Adrenal gland (tissue), 12 donors: ENCODE data around the gene DEFB131A. TPM values are rescaled to one million over a fixed set of nuclear protein-coding genes. Genes with fewer than 3 reads are reported as not detected.
"Not testable (repeated sequence)": the region's sequence is repeated elsewhere in the genome, so short reads cannot be mapped to it uniquely, and the experiment has no call there.

Experiments
- DNase-seq, 7 donors: peaks; one replicate each; pipeline ENCODE4 v3.0.0-alpha.2; 2019 to 2020
- H3K27ac ChIP-seq, 5 donors: fragments of 200-600 bp; sonication (generic) in 4 of 5; 1 replicate in 3 of 5; 2 replicates in 2 of 5; pipeline versions ENCODE4 v1.5.1 to v1.8.0; 2016 to 2020; ENCODE audit warnings: mild to moderate bottlenecking in 1 of 5
- H3K27me3 ChIP-seq: fragments of 200-600 bp; 2 replicates; pipeline ENCODE4 v1.8.0; 2021
- H3K36me3 ChIP-seq, 2 donors: fragments of 200-600 bp; replicated peaks in 1 of 2; 1 replicate in 1 of 2; 2 replicates in 1 of 2; pipeline versions ENCODE4 v1.5.1 to v1.8.0; 2018 to 2022
- H3K4me1 ChIP-seq, 2 donors: fragments of 200-600 bp; replicated peaks in 1 of 2; 1 replicate in 1 of 2; 2 replicates in 1 of 2; pipeline versions ENCODE4 v1.5.1 to v1.8.0; 2018 to 2021
- H3K4me3 ChIP-seq, 4 donors: fragments of 200-600 bp; sonication (generic) in 3 of 4; one replicate each; pipeline ENCODE4 v1.5.1; 2016 to 2018
- H3K9me3 ChIP-seq, 3 donors: fragments of 200-600 bp; sonication (generic) in 1 of 3; replicated peaks in 1 of 3; 1 replicate in 2 of 3; 2 replicates in 1 of 3; pipeline versions ENCODE4 v1.5.1 to v1.8.0; 2016 to 2021
- WGBS, 4 donors: extraction: QIAGEN DNeasy Blood & Tissue Kit in 2 of 4; methylation state at CpG; one replicate each; pipeline versions ENCODE4 v1.1.5 to v1.1.7; 2013 to 2017; 5-methylcytosine and 5-hydroxymethylcytosine counted together
- intact Hi-C, 2 donors: fragments of 100-400 bp; cut with DNase I; formaldehyde crosslinking; loops; one replicate each; pipeline versions ENCODE4 v1.14.1 to v1.15.0; 2022 to 2023
- polyA plus RNA-seq, 3 donors: library from polyadenylated mRNA; stranded (reverse); fragments of 200-250 nt in 2 of 3; fragments of 350-450 nt in 1 of 3; fragmentation: Illumina TruSeq in 1 of 3; extraction: RNeasy Lipid Tissue Mini Kit (QIAGEN cat#74804) in 1 of 3; gene quantifications; one replicate each; pipeline ENCODE4 v1.2.3, GENCODE V29; 2013 to 2014
- total RNA-seq, 9 donors: library from RNA; depleted of rRNA in 4 of 9; stranded (reverse); fragments of >200 nt in 4 of 9; fragments of 120-200 nt in 1 of 9; fragmentation: NEBNext Ultra II Directional in 1 of 9; extraction: Animal tissue kit (Norgen Biotek cat#: 25700) in 1 of 9; gene quantifications; one replicate each; pipeline versions ENCODE4 v1.1.0 to v1.2.4, GENCODE V29; 2013 to 2023
- donor health status: healthy with polysubstance abuse.
- donor health status: Bipolar disorder and iron deficiency.
- donor health status: DM: yes; HTN: yes; CAD: no.
- donor health status: DM: no; HTN: no; CAD: no.
- donor health status: DM: no; HTN: no; CAD: no.
- donor health status: DM: yes; HTN: yes; CAD: no.

The DEFB131A gene
- total and polyA plus RNA-seq, 12 donors = not detected

DNA sequence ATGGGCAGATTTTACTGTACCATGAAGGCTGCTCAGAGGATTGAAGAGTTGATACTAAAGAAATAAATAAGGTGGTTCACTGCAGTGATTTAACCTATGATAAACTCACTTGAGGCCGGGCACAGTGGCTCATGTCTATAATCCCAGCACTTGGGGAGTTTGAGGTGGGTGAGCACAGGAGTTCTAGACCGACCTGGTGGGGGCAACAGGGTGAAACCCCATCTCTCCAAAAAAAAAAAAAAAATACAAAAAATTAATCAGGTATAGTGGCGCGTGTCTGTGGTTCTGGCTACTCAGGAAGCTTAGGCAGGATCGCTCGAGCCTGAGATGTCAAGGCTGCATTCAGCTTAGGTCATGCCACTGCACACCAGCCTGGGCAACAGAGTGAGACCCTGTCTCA, 467 bp downstream of the DEFB131A start:
- H3K27me3 ChIP-seq, H3K27ac ChIP-seq, intact Hi-C loops, DNase-seq, H3K4me1 ChIP-seq, H3K4me3 ChIP-seq, H3K36me3 ChIP-seq, H3K9me3 ChIP-seq: not testable (repeated sequence)
- 69 to 80% (median 79%) methylated on average over 6 of the region's 6 CpGs for WGBS, 4 donors

DNA sequence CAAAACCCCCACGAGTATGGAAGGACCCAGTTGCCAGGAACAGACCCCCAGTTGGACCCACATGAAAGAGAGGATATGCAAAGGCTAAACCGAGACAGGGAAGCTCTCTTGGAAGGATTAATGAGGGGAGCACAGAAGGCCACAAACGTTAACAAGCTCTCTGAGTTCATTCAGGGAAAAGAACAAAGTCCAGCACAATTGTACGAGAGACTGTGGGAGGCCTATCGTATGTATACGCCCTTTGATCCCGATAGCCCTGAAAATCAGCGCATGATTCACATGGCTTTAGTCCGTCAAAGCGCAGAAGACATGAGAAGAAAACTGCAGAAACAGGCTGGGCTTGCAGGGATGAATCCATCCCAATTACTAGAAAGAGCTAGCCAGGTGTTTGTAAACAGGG, 8.0 kb downstream of the DEFB131A start:
- intact Hi-C loops, H3K4me3 ChIP-seq, DNase-seq, H3K27ac ChIP-seq, H3K27me3 ChIP-seq, H3K36me3 ChIP-seq, H3K4me1 ChIP-seq, H3K9me3 ChIP-seq: not testable (repeated sequence)
- WGBS, 4 donors = 61 to 67% (median 65%) methylated on average over 10 of the region's 10 CpGs

DNA sequence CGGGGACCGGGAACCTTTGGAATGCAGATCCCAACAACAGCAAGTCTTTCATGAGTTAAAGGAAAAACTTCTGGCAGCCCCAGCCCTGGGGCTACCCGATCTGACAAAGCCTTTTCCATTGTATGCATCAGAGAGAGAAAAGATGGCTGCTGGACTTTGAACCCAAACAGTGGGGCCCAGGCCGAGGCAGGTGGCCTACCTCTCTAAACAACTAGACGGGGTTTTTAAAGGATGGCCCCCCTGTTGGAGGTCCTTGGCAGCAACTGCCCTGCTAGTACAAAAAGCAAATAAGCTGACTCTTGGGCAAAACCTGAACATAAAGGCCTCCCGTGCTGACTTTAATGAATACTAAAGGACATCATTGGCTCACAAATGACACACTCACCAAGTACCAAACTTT, 10.1 kb downstream of the DEFB131A start:
- DNase-seq, H3K4me1 ChIP-seq, H3K27ac ChIP-seq, H3K27me3 ChIP-seq, H3K9me3 ChIP-seq, H3K36me3 ChIP-seq, intact Hi-C loops, H3K4me3 ChIP-seq: not testable (repeated sequence)
- WGBS, 4 donors = 71 to 85% (median 81%) methylated on average over 4 to 6 of the region's 6 CpGs

DNA sequence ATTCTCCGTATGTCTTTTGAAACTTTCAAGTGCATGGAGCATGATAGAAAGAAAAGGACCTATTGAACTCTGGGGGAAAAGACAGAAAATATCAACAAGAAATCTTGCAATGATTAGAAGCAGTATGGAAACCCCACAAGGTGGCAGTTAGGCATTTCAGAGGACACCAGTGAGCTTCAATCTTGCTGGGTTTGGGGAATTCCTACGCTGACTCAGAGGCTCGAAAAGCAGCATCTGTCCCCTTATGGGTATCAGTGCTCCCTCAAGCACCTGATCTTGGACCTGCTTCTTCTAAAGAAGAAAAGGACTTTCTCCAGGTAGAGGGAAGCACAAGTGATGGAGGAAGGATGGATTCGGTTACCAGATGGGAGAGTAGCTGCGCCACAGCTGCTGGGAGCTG, 10.8 kb downstream of the DEFB131A start:
- not testable (repeated sequence) for H3K4me3 ChIP-seq

DNA sequence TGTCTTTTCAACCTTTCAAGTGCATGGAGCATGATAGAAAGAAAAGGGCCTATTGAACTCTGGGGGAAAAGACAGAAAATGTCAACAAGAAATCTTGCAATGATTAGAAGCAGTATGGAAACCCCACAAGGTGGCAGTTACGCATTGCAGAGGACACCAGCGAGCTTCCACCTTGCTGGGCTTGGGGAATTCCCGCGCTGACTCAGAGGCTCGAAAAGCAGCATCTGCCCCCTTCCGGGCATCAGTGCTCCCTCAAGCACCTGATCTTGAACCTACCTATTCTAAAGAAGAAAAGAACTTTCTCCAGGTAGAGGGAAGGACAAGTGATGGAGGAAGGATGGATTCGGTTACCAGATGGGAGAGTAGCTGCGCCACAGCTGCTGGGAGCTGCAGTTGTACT, 35.3 kb downstream of the DEFB131A start:
- H3K4me1 ChIP-seq, H3K27me3 ChIP-seq, H3K4me3 ChIP-seq, H3K36me3 ChIP-seq, H3K9me3 ChIP-seq, intact Hi-C loops, H3K27ac ChIP-seq, DNase-seq: not testable (repeated sequence)
- 60 to 71% (median 70%) methylated on average over 2 to 8 of the region's 8 CpGs; no CpG with 5 or more reads in 1 of the 4 donors for WGBS, 4 donors

More for the DNA sequence above, 10.8 kb downstream of the DEFB131A start:
- H3K4me1 ChIP-seq, intact Hi-C loops, H3K27me3 ChIP-seq, H3K9me3 ChIP-seq, H3K36me3 ChIP-seq, H3K27ac ChIP-seq, DNase-seq: not testable (repeated sequence)
- WGBS, 4 donors = 48 to 75% (median 69%) methylated on average over 4 to 5 of the region's 5 CpGs

DNA sequence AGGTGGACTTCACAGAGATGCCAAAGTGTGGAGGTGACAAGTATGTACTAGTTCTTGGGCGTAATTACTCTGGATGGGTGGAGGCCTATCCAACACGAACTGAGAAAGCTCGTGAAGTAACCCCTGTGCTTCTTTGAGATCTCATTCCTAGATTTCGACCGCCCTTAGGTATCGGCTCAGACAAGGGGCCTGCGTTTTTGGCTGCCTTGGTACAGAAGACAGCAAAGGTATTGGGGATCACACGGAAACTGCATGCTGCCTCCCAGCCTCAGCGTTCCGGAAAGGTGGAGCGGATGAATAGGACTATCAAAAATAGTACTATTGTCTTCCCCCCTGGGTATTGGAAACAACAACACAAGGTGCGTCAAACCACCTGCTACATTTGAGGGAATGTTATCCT, 35.9 kb downstream of the DEFB131A start:
- H3K4me3 ChIP-seq, H3K9me3 ChIP-seq, H3K27me3 ChIP-seq, intact Hi-C loops, DNase-seq, H3K36me3 ChIP-seq, H3K4me1 ChIP-seq, H3K27ac ChIP-seq: not testable (repeated sequence)
- WGBS, 4 donors = 77 to 89% (median 82%) methylated on average over 12 of the region's 12 CpGs

DNA sequence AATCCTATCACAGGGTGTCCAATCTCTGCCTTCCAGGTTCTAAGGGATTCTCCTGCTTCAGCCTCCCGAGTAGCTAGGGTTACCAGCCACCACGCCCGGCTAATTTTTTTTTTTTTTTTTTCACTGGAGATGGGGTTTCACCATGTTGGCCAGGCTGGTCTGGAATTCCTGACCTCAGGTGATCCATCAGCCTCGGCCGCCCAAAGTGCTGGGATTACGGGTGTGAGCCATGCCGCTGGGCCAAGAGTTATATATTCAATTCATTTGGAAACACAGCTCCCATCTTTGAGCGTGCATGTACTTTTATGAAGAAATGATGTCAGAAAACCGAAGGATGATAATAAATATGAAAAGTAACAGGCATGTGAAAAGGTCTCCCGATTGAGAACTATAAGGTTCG, 38.7 kb downstream of the DEFB131A start:
- H3K27ac ChIP-seq, H3K9me3 ChIP-seq, intact Hi-C loops, DNase-seq, H3K4me3 ChIP-seq, H3K4me1 ChIP-seq, H3K36me3 ChIP-seq, H3K27me3 ChIP-seq: not testable (repeated sequence)
- 84 to 92% (median 86%) methylated on average over 10 to 11 of the region's 11 CpGs for WGBS, 4 donors

DNA sequence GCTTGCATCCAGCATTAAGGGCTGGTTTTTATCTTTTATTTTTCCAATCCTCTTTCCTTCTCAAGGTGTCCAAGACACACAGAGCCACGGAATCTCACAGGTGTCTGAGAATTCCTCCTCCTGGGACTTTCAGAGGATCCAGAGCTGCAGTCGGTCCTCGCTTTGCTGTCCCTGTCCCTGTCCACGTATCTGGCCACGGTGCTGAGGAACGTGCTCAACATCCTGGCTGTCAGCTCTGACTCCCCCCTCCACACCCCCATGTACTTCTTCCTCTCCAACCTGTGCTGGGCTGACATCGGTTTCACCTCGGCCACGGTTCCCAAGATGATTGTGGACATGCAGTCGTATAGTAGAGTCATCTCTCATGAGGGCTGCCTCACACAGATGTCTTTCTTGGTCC, 39.5 kb downstream of the DEFB131A start:
- H3K4me3 ChIP-seq, DNase-seq, H3K36me3 ChIP-seq, intact Hi-C loops, H3K4me1 ChIP-seq, H3K27ac ChIP-seq, H3K27me3 ChIP-seq, H3K9me3 ChIP-seq: not testable (repeated sequence)
- 80 to 89% (median 84%) methylated on average over 9 to 10 of the region's 10 CpGs for WGBS, 4 donors

DNA sequence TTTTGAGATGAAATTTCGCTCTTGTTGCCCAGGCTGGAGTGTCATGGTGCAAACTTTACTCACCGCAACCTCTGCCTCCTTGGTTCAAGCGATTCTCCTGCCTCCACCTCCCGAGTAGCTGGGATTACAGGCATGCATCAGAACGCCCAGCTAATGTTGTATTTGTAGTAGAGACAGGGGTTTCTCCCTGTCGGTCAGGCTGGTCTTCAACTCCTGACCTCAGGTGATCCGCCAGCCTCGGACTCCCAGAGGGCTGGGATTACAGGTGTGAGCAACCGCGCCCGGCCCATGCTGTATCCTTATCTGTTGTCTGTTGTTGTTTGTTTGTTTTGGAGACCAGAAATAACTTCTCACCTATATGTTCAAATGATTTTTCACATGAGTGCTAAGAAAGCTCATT, 42.7 kb downstream of the DEFB131A start:
- DNase-seq, H3K9me3 ChIP-seq, H3K36me3 ChIP-seq, H3K27ac ChIP-seq, intact Hi-C loops, H3K4me3 ChIP-seq, H3K27me3 ChIP-seq, H3K4me1 ChIP-seq: not testable (repeated sequence)
- 71 to 78% (median 77%) methylated on average over 11 of the region's 11 CpGs for WGBS, 4 donors

DNA sequence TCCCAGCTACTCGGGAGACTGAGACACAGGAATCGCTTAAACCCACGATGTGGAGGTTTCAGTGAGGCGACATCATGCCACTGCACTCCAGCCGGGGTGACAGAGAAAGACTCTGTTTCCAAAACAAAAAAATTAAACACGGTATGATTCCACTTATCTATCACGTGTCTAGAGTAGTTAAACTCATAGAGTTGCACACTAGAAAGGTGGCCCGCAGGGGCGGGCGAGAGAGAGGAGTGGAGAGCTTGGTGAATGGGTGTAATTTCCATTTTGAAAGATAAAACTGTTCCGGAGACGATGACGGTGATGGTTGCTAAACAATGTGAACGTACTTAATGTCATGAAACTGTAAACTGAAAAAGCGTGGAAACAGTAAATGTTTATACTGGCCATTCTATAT, 44.6 kb downstream of the DEFB131A start:
- DNase-seq, H3K4me3 ChIP-seq, H3K4me1 ChIP-seq, H3K27ac ChIP-seq, H3K9me3 ChIP-seq, H3K27me3 ChIP-seq, intact Hi-C loops, H3K36me3 ChIP-seq: not testable (repeated sequence)
- 80 to 86% (median 84%) methylated on average over 15 of the region's 15 CpGs for WGBS, 4 donors

DNA sequence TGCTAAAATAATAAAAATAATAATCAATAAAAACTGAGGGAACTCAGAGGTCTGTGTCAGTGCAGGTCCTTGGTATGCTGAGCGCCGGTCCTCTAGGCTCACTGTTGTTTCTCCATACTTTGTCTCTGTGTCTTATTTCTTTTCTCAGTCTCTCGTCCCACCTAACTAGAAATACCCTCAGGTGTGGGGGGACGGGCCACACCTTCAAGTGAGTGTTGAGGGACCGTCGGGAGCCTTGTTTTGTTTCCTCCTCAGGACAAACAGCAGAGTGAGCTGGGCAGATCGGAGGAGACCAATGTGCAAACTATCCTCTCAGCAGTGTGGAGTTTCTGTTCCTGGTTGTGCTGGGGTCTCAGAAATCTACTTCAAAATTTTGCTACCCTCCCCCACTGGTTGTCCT, 46.3 kb downstream of the DEFB131A start:
- 53 to 60% (median 56%) methylated on average over 7 of the region's 7 CpGs for WGBS, 4 donors

DNA sequence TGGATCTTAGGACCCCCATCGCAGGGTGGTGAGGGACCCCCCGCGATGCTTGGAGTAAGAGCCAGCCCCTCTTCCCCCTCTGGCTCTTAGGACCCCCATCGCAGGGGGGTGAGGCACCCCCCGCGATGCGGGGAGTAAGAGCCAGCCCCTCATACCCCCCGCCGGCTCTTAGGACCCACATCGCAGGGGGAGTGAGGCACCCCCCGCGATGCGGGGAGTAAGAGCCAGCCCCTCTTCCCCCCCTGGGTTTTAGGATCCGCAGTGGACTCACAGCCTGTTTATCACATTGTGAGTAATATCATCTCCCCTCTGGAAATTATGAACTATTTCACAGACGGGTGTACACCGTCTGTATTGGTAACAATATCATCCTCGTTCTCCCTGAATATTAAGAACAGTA, 46.8 kb downstream of the DEFB131A start:
- WGBS, 4 donors = 52 to 74% (median 64%) methylated on average over 4 to 17 of the region's 17 CpGs
- H3K27me3 ChIP-seq, H3K36me3 ChIP-seq, DNase-seq, H3K4me1 ChIP-seq, intact Hi-C loops, H3K27ac ChIP-seq, H3K4me3 ChIP-seq, H3K9me3 ChIP-seq: not testable (repeated sequence)

More for the DNA sequence above, 46.3 kb downstream of the DEFB131A start:
- H3K27ac ChIP-seq, H3K4me3 ChIP-seq, intact Hi-C loops, H3K4me1 ChIP-seq, H3K36me3 ChIP-seq, H3K27me3 ChIP-seq, DNase-seq, H3K9me3 ChIP-seq: not testable (repeated sequence)
